Endometrial microvascular endothelial cells (primary cell): ENCODE measurements around the gene MBLAC1. TPM values are rescaled to one million over a fixed set of nuclear protein-coding genes. Genes with fewer than 3 reads are reported as not detected.

ENCODE experiments used
- in situ Hi-C: cut with HindIII; loops from 2 replicates; pipeline ENCODE4 v1.10.0; 2017; ENCODE audit warnings: low sequenced_read_pairs, low pct_unique_long_range_greater_than_20kb; ENCODE audit errors: inconsistent ontology term
- total RNA-seq: library from RNA; depleted of rRNA; stranded (reverse); fragments of >200 nt; gene quantifications from one replicate; pipeline ENCODE4 v1.2.3, GENCODE V29; 2015; ENCODE audit errors: inconsistent ontology term

Gene MBLAC1
- total RNA-seq, 1 donor from 2014 or later = 5.1 TPM

DNA sequence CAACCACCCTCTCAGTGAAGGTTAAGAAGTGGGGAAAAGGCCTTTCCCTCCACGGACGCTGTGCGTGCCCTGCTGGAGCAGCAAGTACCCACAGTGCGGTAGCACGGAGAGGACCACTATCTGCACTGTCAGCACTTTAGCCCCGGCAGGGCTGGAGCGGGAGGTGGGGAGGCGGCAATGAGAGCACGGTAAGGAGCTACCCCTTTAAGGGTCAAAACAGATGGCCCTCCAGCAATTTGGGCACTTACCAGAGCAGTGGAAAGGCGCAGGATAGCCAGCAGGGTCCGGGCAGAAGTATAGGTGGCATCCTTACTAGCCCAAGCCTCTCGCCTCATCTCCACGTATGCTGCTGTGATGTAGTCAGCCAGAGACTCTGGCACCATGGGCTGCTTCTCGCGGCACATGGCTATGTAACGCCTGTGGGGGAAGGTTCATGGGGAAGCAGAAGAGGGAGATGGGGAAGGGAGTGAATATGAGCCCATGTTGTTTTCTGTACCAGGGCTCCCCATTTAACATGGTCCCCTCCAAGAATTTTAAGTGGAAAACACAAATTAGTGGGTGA is 32.8 kb upstream of the MBLAC1 start:
- in situ Hi-C loops = no loop called here

DNA sequence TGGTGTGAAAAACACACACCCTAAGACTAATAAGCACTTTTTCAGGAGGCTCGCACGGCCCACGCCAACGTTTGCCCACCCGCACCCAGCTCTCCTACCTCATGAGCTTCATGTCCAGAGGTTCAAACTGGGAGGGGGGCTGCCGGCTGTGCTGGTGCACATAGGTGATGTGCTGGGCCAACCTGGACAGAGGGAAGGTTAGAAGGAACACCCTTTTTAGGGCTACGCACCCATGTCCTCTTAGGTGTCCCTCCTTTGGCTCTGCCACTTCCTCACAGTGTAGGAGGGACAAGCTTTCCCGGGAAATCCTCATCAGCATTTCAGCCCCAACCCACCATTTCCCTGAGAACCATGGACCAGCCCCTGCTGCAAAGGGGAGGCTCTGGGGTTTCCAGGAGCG is 31.5 kb upstream of the MBLAC1 start:
- in situ Hi-C loops = no loop called here

DNA sequence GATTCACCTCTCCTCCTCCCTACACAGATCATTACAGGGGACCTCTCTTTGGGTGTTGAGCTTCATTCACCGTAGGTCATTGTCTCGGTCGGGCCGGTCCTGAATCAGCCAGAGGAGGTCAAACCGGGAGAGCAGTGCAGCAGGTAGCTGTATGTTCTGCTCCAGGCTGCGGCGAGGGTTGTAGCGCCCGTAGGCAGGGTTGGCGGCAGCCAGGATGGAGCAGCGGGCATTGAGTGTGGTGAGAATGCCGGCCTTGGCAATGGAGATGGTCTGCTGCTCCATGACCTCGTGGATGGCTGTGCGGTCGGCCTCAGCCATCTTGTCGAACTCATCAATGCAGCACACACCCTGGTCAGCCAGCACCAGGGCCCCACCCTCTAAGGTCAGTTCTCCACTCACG is 31.1 kb upstream of the MBLAC1 start:
- in situ Hi-C loops = no loop called here

DNA sequence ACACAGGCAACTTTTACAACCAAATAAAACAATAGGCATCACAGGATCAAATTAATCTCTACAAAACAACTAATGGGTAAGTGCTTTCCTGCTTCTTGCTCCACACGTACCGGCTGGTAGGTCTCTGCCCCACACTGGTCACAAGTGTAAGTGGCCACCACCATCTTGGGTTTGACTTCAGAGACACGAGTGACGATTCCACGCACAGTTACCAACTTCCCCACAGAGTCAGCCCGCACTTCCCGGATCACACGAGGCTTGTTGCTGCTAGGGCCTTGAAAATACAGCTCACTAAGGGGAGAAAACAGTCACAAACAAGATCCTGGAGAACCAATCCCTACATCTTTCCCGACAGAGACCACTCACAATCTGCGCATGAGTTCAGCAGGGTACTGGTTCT is 27.9 kb upstream of the MBLAC1 start:
- in situ Hi-C loops = no loop called here

DNA sequence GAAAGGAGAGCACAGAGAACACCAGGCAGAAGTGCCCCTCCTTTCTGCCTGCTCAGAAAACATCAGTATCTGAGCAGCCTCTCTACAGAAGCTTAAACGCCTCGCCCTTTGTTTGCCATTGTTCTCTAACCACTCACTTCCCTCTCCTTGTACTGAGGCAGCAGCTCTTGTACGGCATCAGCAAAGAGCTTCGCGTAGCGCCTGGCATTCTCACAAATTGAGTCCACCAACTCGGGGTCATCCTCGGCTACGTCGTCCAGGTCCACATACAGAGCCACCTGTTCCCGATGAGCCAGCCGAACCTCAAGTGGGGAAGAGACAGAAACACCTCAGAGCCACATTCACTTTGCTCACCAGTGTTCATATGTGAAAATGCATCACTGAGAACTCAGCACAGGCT is 27.3 kb upstream of the MBLAC1 start:
- in situ Hi-C loops = no loop called here

DNA sequence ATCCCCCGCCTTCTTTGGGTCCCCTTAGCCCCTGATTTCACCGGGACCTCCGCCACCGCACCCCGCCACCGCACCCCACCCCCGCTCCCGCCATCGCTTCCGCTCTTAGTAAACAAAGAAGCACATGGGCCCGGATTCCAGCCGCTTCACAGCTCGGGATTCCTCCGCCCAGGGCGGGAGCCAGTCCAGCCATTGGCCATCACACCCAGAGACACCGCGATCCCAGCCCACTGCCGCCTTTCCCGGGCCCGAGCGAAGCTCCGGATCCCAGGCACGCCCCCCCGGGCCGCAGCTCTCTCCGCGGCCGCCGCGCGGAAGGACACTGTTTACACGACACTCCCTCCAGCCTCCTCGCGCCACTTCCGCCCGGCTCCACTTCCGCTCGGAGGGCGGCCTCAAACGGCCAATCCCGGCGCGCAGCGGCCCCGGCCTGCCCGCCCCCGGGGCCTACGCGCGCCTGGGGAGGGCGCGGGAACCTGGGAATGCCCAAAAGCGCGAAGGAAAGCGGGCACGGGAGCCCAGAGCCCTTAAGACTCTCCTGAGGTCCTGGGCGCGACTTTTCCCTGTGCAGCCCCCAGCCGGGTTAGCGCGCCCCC is 26.2 kb upstream of the MBLAC1 start:
- in situ Hi-C loops = no loop called here

DNA sequence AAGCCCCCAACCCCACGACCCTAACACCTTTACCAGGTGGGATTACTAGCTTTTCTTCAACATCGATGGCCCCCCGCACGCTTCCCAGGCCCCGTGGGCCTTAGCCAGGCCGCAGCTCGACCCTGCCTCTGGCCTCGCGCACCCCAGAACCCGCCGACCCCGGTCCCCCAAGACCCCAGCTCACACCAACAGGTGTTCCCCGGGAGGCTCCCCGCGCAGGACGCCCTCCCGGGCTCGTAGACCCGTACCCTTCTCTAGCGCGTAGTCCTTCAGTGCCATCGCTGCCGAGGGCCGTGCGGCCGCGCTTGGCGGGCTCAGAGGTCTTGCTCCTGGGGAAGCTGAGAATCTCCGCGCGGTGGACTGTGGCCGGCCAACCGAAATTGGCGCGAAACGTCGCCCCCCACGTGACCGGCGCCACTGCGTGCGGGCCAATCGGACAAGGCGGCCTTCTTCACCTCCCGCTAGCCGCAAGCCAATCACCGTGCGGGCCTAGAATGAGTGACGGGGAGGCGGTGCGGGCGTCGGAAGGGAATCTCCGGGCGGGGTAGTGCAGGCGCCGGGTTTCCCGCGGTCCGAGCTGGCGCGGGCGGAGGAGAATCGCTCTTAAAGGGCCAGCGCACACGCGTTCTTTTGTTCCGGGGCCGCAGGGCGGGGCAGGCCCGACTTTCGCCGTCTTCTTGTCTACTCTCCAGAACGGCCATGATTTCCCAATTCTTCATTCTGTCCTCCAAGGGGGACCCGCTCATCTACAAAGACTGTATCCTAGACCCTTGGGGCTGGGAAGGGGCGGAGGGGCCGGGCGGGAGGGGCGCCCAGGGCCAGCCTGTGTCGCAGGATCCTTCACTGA is 25.5 kb upstream of the MBLAC1 start, which contains the start of the genes AP4M1 and MCM7:
AP4M1 (plus strand) TSS at position 628 of the 847 bp plus-strand sequence; CDS start at position 700, 72 bp downstream.
MCM7 (minus strand) TSS at position 382 of the 847 bp plus-strand sequence; CDS start at position 279, 103 bp downstream.
- in situ Hi-C loops = no loop called here

DNA sequence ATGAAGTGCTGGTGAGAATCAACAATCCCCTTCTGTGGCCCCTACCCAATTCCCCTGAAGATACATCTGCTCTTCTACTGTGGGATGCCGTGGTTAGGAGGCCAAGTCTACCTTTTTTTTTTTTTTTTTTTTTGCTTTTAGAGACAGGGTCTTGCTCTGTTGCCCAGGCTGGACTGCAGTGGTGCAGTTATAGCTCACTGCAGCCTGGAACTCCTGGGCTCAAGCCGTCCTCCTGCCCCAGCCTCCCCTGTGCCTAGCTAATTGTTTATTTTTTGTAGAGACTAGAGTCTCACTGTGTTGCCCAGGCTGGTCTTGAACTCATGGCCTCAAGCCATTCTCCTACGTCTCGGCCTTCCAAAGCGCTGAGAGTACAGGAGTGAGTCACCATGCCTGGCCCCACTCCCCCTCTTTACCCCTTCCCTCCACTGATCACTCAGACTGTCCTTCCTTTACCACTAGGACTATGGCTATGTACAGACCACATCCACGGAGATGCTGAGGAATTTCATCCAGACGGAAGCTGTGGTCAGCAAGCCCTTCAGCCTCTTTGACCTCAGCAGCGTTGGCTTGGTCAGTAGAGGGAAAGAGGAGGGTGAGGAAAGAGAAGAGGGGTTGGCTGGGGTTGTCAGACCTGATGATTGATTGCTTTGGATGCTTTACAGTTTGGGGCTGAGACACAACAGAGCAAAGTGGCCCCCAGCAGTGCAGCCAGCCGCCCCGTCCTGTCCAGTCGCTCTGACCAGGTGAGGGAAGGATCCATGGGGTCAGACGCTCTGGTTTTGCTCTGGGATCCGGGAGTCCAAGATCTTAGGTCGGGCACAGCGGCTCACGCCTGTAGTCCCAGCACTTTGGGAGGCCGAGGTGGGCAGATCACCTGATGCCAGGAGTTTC is 23.6 kb upstream of the MBLAC1 start:
- in situ Hi-C loops = no loop called here

DNA sequence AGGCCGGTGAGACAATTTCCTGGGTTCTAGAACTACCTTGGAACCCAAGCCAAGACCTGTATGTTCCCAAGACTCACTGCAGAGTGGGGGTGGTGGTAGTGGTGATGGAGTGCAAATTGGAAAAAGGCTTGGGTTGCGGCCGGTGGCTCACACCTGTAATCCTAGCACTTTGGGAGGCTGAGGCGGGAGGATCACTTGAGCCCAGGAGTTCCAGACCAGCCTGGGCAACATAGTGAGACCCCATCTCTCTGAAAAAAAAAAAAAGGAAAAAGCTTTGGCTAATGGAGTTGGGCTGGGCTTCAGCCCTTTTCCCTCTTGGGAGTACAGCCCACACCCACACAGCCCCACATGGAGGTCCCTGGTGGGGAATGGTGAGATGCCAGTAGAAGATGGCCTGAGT is 21.2 kb upstream of the MBLAC1 start:
- in situ Hi-C loops = no loop called here

DNA sequence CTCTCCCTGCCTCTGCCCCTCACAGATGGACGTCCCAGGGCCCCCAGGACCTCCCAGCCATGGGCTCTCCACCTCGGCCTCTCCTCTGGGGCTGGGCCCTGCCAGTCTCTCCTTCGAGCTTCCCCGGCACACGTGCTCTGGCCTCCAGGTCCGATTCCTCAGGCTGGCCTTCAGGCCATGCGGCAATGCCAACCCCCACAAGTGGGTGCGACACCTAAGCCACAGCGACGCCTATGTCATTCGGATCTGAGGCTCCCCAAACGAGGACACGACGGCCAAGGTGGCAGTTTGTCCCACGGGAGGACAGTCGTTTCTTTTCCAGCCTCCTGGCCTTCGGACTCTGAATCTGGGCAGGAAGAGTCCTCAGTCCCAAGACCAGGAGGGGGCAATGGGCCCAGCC is 20.1 kb upstream of the MBLAC1 start:
- in situ Hi-C loops = no loop called here

DNA sequence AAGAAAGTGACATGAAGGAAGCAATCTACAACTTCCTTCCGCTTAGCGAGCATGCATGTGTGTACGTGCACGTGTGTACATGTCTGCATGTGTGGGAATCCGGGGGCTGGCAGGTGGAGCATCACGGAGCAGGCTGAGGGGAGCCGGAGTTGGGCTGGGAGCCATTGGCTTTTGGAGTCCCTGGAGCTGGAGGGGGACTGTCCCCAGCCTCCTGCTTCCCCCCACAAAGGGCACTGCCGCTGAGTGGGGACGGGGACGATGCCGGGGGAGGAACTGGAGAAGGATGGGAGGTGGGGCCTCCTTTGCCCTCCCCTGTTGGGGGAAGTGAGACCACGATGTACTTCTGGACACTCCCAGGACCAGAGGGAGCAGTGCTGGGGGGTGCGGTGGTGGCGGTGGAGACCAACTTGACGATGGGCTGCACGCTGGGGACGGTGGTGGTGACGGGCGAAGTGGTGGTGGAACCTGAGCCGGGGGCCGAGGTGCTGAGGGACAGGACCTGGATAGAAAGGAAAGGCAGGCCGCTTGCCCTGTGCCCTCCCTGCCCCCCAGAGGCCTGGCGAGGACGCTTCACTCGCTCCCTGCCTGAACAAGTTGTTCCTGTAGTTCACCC is 19.5 kb upstream of the MBLAC1 start:
- in situ Hi-C loops = no loop called here

DNA sequence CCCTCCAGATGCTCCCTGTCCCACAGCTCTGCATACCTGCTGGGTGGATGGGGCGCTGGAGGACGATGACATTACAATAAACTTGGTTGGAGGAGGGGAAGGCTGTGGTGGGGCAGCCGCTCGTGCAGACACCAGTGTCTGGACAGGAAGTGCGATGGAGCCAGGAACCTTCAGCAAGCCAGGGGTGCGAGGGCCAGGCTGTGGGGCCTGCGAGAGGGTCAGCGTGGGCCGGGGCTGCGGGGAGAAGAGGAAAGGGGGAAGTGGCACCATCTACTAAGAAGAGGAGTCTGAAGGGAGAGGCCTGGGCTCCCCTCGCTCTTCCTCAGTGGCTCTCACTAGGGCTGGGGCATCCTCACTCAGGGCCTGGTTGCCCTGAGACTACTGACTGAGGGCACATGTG is 18.9 kb upstream of the MBLAC1 start:
- in situ Hi-C loops = no loop called here

DNA sequence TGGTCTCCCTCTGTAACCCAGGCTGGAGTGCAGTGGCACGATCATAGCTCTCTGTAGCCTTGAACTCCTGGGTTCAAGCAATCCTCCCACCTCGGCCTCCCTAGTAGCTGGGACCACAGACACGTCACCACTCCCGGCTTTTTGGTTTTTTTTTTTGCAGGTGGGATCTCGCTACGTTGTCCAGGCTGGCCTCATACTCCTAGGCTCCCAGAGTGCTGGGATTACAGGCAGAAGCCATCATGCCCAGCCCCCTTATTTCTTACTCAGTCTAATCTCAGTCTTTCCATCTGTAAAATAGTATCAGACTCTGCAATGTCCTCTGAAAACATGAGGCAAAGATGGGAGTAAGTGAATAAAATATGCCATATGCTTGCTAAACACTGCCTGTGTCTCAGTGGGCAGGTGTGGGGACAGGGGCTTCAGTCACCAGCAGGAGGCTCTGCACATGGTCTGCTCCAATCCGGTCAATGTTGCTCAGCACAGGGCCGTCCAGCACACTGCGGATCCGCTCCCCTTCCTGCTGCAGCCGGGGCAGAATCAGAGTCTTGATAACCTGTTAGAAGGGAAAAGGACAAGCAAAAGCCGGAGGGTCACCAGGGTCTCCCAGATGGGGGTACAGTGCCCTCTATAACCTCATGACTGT is 17.1 kb upstream of the MBLAC1 start:
- in situ Hi-C loops = no loop called here

DNA sequence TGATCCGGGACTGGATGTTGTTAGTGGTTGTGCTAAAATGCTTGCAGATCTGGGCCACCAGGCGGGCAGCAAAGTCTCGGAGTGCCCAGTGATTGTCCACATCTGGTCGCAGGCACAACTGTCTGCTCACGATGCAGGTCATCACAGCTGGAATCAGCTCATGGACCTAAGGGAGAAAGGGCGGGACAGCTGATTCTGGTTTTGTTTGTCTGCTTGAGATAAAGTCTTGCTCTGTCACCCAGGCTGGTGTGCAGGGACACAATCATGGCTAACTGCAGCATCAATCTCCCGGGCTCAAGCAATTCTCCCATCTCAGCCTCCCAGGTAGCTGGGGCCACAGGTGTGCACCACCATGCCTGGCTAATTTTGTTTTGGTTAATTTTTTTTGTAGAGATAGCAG is 15.6 kb upstream of the MBLAC1 start:
- in situ Hi-C loops = no loop called here

DNA sequence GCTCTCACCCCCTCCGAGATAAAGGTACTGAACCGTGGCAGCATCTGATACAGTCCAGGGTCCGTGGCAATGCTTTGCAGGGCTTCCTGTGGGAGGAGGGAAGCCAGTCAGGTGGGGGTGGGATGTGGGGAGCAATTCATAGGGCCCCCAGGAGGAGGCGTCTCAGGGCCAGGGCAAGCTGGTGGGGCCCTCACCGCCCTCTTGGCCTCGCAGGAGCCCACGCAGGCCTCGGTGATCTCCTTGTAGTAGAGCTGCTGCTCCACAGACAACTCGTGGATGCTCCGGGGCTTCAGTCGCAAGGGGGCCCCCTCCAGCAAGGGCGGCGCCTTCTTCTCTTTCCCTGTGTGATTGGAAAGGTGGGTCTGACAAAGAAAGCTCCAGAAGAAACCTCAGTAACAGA is 14.9 kb upstream of the MBLAC1 start:
- in situ Hi-C loops = no loop called here

DNA sequence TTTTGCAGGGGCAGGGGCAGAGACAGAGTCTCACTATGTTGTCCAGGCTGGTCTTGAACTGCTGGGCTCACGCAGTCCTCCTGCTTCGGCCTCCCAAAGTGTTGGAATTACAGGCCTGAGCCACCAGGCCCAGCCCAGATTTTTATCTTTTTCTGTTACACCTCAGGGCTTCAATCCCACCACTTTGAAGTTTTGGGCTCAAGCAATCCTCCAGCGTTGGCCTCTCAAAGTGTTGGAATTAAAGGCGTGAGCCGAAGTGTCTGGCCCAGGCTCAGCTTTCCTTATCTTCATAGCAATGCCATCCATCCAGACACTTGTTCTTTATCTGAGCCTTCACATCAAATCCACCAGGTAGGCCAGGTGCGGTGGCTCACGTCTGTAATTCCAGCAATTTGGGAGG is 11.7 kb upstream of the MBLAC1 start:
- in situ Hi-C loops = no loop called here

DNA sequence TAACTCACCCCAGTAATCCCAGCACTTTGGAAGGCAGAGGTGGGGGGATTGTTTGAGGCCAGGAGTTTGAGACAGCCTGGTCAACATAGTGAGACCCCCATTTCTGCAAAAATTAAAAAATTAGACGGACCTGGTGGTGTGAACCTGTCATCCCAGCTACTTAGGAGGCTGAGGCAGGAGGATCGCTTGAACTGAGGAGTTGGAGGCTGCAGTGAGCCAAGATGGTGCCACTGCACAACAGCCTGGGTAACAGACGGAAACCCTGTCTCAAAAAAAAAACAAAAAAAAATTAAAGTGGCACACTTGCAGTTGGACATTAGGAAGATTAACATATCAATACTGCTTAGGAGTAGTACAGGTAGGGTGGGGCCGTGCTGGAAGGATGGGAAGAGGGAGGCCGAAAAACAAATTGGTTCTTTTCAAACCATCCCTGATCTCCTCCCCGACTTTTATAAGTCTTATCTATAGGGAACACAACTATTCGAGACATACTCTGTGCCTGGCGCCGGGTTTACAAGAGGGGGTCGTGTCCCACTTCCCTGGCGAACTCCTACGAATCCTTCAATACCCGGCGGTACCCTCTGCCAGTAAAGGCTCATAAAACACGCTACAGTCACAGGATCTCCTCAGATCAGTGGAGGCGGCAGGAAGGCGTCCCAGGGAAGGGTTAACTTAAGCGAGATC is 8.2 kb upstream of the MBLAC1 start:
- in situ Hi-C loops = no loop called here
